ENCODE results near the gene FRMD4A.
"Not testable (repeated sequence)": the region's sequence is repeated elsewhere in the genome, so short reads cannot be mapped to it uniquely, and the experiment has no call there.

The FRMD4A gene

DNA sequence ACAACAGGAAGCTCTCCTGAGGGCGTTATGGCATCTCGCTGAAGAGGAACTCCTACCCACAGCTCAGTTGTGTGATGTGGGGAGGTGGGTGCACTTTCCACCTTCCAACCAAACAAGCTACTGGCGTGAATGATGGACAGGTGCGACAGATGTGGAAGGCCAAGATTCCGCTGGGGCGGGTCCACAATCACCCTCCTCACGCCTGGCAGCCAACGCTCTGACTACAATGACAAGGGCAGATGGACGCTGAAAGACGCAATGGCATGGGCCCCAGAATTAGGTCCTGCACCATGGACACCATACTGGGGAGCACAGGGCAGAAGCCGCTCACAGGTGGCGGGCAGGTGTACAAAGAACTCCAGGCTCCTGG, 461.4 kb downstream of the FRMD4A start:
- DNase-seq, result no peak

DNA sequence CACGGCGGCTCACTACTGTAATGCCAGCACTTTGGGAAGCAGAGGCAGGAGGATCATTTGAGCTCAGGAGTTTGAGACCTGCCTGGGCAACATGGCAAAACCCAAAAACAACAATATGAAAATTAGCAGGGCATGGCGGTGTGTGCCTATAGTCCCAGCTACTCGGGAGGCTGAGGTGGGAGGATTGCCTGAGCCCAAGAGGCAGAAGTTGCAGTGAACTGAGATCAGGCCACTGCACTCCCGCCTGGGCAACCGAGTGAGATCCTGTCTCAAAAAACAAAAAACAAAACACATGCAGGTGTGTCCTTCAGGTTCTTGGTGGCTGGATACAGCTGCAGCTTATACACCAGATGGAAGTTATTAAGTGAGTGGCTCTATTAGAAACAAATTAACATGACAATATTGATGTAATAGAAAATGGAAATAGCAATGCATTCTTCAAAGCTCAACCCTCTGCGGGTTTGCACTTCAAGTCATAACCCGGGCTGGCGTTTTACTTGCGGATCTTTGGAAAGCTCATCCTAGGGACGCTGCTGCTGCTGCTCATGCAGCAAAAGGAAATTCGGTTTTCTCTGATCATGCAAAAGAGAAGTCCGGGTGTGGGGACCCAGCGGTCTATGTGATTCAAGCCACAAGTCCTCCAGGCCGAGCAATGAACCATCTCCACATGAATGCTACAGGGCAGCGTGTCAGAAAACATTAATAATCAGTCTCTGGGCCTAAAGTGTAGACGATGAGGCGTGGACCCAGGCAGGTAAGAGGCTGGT, 462.0 kb downstream of the FRMD4A start:
- DNase-seq, result no peak

GRCh38 chr10:13867822-13868221, 462.9 kb downstream of the FRMD4A start:
- DNase-seq, result no peak

GRCh38 chr10:13865758-13866491, 464.8 kb downstream of the FRMD4A start:
- no peak for DNase-seq

DNA sequence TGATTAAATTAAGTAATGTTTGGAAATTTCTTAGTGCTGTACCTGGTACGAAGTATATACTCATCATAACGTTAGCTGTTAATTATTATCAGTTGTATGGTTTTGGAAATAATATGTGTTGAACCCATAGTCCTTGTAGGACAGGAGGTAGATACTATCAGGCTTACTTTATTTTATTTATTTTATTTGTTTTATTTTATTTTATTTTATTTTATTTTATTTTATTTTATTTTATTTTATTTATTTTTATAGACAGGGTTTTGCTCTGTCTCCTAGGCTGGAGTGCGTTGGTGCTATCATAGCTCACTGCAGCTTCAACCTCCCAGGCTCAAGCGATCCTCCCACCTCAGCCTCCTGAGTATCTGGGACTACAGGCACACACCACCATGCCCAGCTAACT, 465.5 kb downstream of the FRMD4A start:
- not testable (repeated sequence) for DNase-seq

DNA sequence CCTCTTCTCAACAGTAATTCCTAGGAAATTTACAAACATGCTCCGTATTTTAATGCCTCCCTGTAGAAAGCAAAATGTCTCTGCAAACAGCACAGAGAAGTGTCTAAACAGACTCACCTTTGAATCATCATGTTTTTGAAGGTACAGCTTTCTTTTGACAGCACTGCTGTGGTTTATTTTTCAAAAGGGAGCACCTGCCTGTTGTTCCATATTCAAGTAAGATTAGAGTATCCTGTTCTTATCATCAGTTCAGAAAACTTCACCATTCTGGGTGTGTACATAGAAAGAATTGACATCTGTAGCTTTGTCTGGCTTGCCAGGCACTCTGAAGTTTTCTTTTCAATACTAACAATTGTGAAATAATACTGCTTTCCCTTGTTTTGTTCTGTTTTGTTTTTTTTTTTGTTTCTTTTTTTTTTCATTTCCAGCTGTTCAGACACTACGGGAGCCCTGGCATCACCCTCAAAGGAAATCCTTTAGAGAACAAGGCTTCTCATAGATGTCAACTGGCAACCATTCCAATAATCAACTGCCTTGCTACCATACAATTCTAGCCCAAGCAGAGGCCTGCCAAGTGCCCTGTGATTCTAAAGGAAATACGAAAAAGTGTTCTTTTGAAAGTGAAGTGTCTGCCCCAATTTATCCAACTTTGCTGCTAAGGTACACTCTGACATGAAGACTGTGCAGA, 468.0 kb downstream of the FRMD4A start:
- DNase-seq, result no peak

DNA sequence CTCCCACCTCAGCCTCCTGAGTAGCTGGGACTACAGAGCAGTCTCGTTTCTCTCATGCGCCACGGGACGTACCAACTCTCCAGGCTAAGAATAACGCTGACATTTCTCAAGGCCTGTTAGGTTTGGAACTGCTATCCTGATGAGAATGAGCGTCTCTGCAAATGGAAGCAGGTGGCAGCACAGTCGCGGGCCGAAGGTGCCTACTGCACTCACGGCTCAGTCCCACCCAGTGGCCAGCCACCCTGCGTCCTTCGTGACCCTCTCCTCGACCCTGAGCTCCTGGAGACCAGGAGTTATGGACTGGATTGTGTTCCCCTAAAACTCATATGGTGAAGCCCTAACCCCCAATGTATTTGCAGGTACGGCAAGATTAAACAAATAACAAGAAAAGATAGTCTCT, 469.8 kb downstream of the FRMD4A start:
- DNase-seq, result no peak

DNA sequence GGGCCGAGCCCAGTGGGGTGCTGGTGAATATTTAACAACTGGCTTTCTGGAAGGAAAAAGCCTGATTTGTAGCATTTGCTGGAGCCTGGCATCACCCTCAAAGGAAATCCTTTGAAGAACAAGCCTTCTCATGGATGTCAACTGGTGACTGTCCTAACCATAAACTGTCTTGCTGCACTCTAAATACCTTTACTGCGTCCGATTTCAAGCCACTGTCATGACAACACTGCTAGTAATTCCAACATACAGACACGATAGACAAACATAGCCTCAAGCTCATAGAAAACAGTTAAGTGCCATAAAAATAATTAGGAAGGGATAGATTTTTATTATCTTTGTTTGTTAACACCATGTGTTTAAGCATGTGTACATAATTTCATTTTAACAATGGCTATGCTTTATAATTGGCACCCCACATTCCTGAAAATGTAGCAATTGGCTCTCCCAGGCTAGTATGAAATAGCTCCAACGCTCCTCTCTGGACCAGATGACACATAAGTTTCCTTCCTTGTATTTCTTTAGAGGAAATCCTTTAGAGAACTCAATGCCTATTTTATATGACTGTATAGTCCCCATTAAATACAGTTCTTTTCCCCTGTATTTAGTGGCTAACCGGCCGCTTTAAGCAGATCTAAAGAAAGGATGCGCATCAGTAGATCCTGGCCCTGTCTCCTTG, 470.6 kb downstream of the FRMD4A start:
- no peak for DNase-seq

GRCh38 chr10:13858709-13859108, 472.0 kb downstream of the FRMD4A start:
- DNase-seq, result no peak

GRCh38 chr10:13857451-13857850, 473.3 kb downstream of the FRMD4A start:
- DNase-seq, result no peak

DNA sequence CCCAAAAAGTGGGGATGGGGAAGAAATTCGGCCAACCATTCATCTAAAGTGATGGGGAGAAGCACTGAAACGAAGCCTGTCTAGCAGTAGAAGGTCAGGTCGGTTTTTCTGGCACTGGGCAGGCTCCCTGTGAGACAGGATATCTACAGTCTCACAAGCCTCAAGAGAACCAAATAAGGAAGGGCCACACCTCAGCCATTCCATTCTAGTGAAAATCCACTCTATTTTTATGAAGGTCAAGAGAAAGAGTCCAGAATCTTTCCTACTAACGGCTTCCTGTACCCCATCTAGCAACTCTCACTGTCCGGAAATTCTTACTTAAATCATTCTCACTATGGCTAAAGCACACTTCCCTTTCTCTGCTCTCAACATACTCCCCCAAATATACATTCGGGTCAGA, 476.9 kb downstream of the FRMD4A start:
- no peak for DNase-seq

DNA sequence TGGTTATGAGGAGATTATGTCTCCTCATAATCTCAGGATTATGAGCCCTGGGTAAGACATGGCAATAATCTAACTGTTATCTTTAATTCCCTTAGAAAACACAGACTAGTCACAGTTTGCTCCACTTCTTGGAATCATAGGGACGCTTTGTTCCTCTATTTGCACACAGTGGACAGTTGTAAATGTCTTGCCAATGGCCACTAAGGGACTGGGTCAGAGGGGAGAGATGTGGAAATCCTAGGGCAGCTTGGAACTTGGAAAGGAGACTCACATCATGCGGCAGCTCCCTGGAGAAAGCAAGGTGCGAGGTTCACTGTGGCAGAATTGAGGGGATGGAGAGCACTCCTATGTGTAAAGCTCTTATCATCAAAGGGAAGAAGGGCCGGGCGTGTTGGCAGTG, 477.9 kb downstream of the FRMD4A start:
- DNase-seq, result no peak

DNA sequence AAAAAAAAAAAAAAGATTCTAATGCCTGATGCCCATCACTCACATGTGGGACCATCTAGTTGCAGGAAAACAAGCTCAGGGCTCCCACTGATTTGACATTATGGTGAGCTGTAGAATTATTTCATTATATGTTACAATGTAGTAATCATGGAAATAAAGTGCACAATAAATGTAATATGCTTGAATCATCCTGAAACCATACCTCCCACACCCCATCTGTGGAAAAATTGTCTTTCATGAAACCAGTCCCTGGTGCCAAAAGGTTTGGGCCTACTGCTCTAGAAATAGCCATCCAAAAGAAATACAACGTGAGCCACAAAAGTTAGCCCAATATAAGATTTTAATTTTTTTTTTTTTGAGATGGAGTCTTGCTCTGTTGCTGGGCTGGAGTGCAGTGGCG, 478.8 kb downstream of the FRMD4A start:
- no peak for DNase-seq

DNA sequence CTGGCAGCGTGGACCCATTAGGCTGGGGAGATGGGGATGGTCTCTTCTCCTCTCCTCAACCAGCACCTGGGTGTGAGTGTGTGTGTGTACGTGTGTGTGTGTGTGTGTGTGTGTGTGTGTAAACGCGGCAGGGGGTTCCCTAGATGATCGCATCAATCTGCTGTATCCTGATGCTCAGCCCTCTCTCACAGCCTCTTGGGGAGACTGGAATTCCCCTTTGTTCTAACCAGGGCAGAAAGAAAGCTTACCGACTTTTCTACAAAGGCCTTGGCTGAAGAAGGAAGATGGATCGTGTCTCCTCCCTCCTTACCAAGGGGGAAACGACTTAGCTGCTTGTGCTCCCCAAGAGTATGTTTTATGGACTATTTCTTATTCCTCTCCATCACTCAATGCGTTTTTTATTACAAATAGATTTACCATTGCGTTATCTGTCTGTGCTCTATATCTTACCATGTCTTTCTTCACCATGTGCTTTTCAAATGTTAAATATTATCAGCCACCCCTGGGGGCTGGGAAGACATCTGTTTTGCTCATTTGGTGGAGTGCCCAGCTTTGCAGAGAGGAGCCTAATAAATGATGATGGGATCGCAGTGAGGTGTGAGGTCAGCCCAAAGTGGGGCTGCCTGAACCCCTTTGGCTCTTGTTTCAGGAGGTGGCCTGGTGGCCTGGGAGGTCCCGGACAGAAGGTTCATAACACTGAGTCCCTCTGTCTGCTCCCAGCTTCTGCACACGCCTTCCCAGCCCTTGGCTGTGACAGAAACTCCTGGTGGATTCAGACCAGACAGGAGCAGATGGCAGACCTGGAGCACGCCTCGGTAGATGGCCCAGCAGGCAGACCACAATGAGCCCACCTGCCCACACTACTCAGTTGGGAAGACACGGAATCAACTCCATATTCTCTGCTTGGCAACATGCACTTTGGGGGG, 481.9 kb downstream of the FRMD4A start:
- DNase-seq, result no peak

DNA sequence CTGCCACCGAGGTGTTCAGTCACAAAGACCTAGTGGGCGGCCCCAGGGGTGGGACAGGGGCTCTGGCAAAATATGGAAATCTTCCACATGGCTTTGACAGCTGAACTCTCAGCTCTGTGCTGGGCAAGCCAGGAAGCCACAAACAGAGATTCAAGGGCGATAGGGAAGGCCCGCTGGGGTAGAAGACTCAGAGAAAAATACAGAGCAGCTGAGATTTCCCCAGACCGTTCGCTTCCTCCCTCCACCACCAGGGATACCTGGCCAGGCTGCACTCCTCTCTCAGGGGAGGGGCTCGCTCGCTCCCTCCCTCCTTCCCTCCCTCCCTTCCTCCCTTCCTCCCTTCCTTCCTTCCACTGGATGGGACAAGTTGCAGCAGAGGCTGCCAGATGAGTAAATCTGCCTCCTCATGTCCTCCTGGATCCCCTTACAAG, 483.5 kb downstream of the FRMD4A start:
- no peak for DNase-seq

GRCh38 chr10:13845897-13846296, 484.8 kb downstream of the FRMD4A start:
- no peak for DNase-seq

DNA sequence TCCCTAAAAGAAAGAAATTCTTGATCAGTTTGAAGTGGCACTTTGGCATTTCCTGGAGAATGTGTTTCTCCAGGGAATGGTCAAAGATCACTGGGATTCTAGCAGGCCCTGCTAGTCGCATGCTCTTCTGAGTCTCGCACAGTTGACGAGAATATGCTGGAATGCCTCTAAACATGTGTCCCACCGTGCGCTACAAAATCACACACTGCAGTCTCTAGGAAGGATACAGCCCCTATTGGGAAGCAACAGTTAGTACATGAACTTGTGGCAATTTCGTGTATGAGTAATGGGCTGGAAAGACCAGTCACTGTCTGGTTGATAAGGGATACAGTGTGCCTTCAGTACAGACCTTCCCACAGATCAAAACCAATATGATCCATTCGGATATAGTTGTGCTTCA, 486.1 kb downstream of the FRMD4A start:
- DNase-seq, result no peak

DNA sequence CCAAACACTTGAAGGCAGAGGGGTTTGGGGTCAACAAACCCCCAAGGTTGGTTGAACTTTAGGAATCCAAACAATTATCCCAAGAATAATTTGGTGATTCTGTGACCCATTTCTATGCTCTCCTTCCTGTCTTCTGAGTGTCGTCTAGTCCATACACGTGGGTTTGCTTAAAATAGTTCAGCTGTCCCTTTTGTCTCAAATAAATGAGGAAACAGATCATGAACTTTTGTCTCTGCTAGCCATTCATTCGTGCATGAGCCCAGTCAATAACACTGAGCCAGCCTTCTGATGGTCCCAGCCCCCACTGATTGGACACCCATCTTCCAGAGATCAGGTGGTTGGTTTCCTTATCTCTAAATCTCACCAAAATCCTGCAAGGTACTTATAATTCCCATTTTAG, 488.6 kb downstream of the FRMD4A start:
- no peak for DNase-seq

DNA sequence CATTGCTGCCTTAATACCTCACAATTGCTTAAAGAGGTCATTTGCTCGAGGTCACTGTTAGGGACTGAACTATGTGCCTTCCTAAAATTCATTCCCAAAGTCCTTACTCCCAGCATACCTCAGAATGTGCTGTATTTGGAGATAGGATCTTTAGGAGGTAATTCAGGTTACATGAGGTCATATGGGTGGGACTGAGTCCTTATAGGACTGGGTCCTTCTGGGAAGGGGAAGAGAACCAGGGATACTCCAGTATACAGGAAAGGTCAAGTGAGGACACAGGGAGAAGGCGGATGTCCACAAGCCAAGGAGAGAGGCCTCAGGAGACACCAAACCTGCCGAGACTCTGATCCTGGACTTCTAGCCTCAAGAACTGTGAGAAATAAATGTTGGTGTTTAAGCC, 490.7 kb downstream of the FRMD4A start:
- DNase-seq, result no peak

DNA sequence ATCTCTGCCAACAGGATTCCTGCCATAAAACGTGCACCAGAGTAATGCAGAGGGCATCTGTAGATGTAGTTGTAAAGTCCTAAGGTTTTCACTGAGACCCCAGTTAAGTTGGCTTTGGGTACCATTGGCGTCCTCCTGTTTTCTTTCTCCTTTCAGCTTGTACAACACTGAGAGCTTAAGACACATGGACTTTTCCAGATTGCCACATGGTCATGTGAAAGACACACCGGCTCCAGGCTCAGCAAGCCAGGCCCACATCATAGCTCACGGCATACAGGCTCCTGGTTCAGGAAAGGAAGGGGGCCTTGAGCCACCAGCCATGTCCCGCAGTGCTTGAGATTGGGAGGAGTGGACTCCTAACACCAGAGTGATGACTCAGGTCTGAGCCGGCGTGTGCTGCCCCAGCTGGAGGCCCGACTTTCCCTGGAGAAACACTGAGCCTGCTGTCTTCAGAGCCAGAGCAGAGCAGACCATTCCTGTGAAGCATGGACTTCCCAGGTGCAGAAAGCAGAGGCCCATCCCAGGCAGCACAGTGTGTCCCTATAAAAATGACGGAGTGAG, 491.2 kb downstream of the FRMD4A start:
- DNase-seq, result no peak

GRCh38 chr10:13839030-13839429, 491.7 kb downstream of the FRMD4A start:
- no peak for DNase-seq

- DNase-seq, result no peak
These were observed 492.8 kb downstream of the FRMD4A start for GRCh38 chr10:13837966-13838365.

All from central memory CD4-positive, alpha-beta T cell (primary cell).